ENCODE measurements around the gene EXOC4. TPM values are rescaled to one million over a fixed set of nuclear protein-coding genes. Genes with fewer than 3 reads are reported as not detected.

EXOC4 gene
- total RNA-seq, 4 donors from 2014 or later: 52.4 to 82.2 (median 67.0) TPM

- H3K4me3 ChIP-seq (ENCODE audit: low read depth, poor library complexity, severe bottlenecking): no peak overlapping the region
- WGBS, 2 donors: 95 to 96% methylated on average over 2 of the region's 2 CpGs
- intact Hi-C loops (cut with DNase I; ENCODE audit: low total_unique reads): no loop called here
- no peak for TF ChIP-seq POLR2A (IDR thresholded peaks at IDR 0.05)
- no peak for TF ChIP-seq CTCF (IDR thresholded peaks at IDR 0.05)
- no peak for DNase-seq (ENCODE audit: low spot score in 2 of 2)
Observed at GRCh38 chr7:133724148-133724547, 471.3 kb downstream of the EXOC4 start.

- no peak overlapping the region for H3K4me3 ChIP-seq (ENCODE audit: low read depth, poor library complexity, severe bottlenecking)
- 91 to 92% methylated on average over 3 of the region's 3 CpGs for WGBS, 2 donors
- TF ChIP-seq POLR2A (IDR thresholded peaks at IDR 0.05) (no peak), CTCF (IDR thresholded peaks at IDR 0.05) (no peak)
- DNase-seq (ENCODE audit: low spot score in 2 of 2): no peak
- intact Hi-C loops (cut with DNase I; ENCODE audit: low total_unique reads): no loop called here
Observed at GRCh38 chr7:133724694-133725093, 471.8 kb downstream of the EXOC4 start.

- H3K4me3 ChIP-seq (ENCODE audit: low read depth, poor library complexity, severe bottlenecking): no peak overlapping the region
- intact Hi-C loops (cut with DNase I; ENCODE audit: low total_unique reads): no loop called here
- 90 to 91% methylated on average over 13 of the region's 13 CpGs for WGBS, 2 donors
- DNase-seq (ENCODE audit: low spot score in 2 of 2): no peak
- no peak for TF ChIP-seq CTCF (IDR thresholded peaks at IDR 0.05)
- no peak for TF ChIP-seq POLR2A (IDR thresholded peaks at IDR 0.05)
Observed at GRCh38 chr7:133727476-133728214, 474.8 kb downstream of the EXOC4 start.

GRCh38 chr7:133730360-133730759, 477.5 kb downstream of the EXOC4 start:
- TF ChIP-seq CTCF (IDR thresholded peaks at IDR 0.05): no peak
- TF ChIP-seq POLR2A (IDR thresholded peaks at IDR 0.05): no peak
- H3K4me3 ChIP-seq (ENCODE audit: low read depth, poor library complexity, severe bottlenecking): no peak overlapping the region
- intact Hi-C loops (cut with DNase I; ENCODE audit: low total_unique reads): no loop called here
- no peak for DNase-seq (ENCODE audit: low spot score in 2 of 2)
- 55 to 69% methylated on average over 3 of the region's 3 CpGs for WGBS, 2 donors

- intact Hi-C loops (cut with DNase I; ENCODE audit: low total_unique reads): no loop called here
- no peak overlapping the region for H3K4me3 ChIP-seq (ENCODE audit: low read depth, poor library complexity, severe bottlenecking)
- WGBS, 2 donors: 92 to 98% methylated on average over 5 of the region's 5 CpGs
- DNase-seq (ENCODE audit: low spot score in 2 of 2): no peak
- no peak for TF ChIP-seq CTCF (IDR thresholded peaks at IDR 0.05)
- no peak for TF ChIP-seq POLR2A (IDR thresholded peaks at IDR 0.05)
Observed at GRCh38 chr7:133733401-133733800, 480.5 kb downstream of the EXOC4 start.

GRCh38 chr7:133735222-133735621, 482.3 kb downstream of the EXOC4 start:
- intact Hi-C loops (cut with DNase I; ENCODE audit: low total_unique reads): no loop called here
- no peak overlapping the region for H3K4me3 ChIP-seq (ENCODE audit: low read depth, poor library complexity, severe bottlenecking)
- 85 to 86% methylated on average over 1 of the region's 1 CpG for WGBS, 2 donors
- TF ChIP-seq POLR2A (IDR thresholded peaks at IDR 0.05): no peak
- TF ChIP-seq CTCF (IDR thresholded peaks at IDR 0.05): no peak
- DNase-seq (ENCODE audit: low spot score in 2 of 2): no peak

Measured in lower leg skin (tissue), 4 donors.